HCT116 (cell line): ENCODE results near the gene ATAD2B. TPM values are rescaled to one million over a fixed set of nuclear protein-coding genes. Genes with fewer than 3 reads are reported as not detected.
"Not testable (repeated sequence)": the region's sequence is repeated elsewhere in the genome, so short reads cannot be mapped to it uniquely, and the experiment has no call there.

Source experiments
- ATAC-seq: fragments of 200-7000 bp; cut with Tn5 transposase; 2 replicates; pipeline ENCODE4 v1.9.1; 2020; ENCODE audit warnings: mild to moderate bottlenecking, moderate library complexity
- BruUV-seq: library from RNA; stranded (reverse); fragments of 400-500 nt; replicated peaks from 2 replicates; lab custom pipeline; 2021; lab: Mats Ljungman, UMichigan
- CTCF ChIA-PET: fragments of 300-600 bp; sonication (Branson Sonifier 250); formaldehyde crosslinking; loops from one replicate; lab custom pipeline; 2021; ENCODE audit warnings: antibody characterized with exemption; lab: Charles Lee
- POLR2A ChIA-PET: fragments of 300-600, 350-600 bp; sonication (Branson Sonifier 250); formaldehyde crosslinking; loops from one replicate; lab custom pipeline; 2021; ENCODE audit warnings: antibody characterized with exemption; lab: Charles Lee
- RAD21 ChIA-PET, 2 experiments: fragments of 300-600 bp; sonication (Branson Sonifier 250); formaldehyde crosslinking; loops; one replicate each; lab custom pipeline; 2023; ENCODE audit warnings: low total read pairs in 2 of 2; ENCODE audit not compliant: uncharacterized antibody in 2 of 2, unreplicated experiment in 2 of 2, low non-redundant PET in 1 of 2; lab: Charles Lee
- DNase-seq: peaks from one replicate; pipeline ENCODE4 v3.0.0-alpha.2; 2010; ENCODE audit warnings: low read depth, low spot score
- H2AFZ ChIP-seq: fragments of 200-600 bp; shearing (Covaris generic), sonication (generic); 2 replicates; pipeline ENCODE4 v1.6.1; 2017; ENCODE audit warnings: low read depth, mixed run types, mixed read lengths, antibody characterized with exemption, low read length; ENCODE audit not compliant: poor library complexity, severe bottlenecking
- H3K27ac ChIP-seq: 2 replicates; pipeline ENCODE4 v1.5.1; 2012; ENCODE audit warnings: low read depth, low read length
- H3K27me3 ChIP-seq: fragments of 200-600 bp; sonication (generic); 2 replicates; pipeline ENCODE4 v1.6.1; 2016; ENCODE audit warnings: mixed run types, low read length, mixed read lengths; ENCODE audit not compliant: insufficient read depth
- H3K36me3 ChIP-seq, 2 experiments: fragments of 200-500 bp in 1 of 2; fragments of 200-600 bp in 1 of 2; sonication (Bioruptor generic) in 1 of 2; sonication (generic) in 1 of 2; 2 replicates each; pipeline versions ENCODE4 v1.5.1 to v1.6.1; 2014 to 2016; ENCODE audit warnings: low read length in 2 of 2, inconsistent platforms in 1 of 2, mixed read lengths in 1 of 2, mixed run types in 1 of 2; ENCODE audit not compliant: insufficient read depth in 2 of 2, control insufficient read depth in 1 of 2
- H3K4me1 ChIP-seq, 2 experiments: fragments of 200-600 bp in 1 of 2; sonication (generic) in 1 of 2; 2 replicates each; pipeline versions ENCODE4 v1.5.1 to v1.6.1; 2012 to 2017; ENCODE audit warnings: low read length in 2 of 2, inconsistent platforms in 1 of 2, mild to moderate bottlenecking in 1 of 2, mixed read lengths in 1 of 2, mixed run types in 1 of 2, moderate library complexity in 1 of 2; ENCODE audit not compliant: insufficient read depth in 2 of 2, control insufficient read depth in 1 of 2
- H3K4me2 ChIP-seq: fragments of 200-600 bp; sonication (generic); 2 replicates; pipeline ENCODE4 v1.6.1; 2017; ENCODE audit warnings: mixed run types, low read length, mixed read lengths
- H3K4me3 ChIP-seq, 2 experiments: fragments of 200-600 bp in 1 of 2; sonication (generic) in 1 of 2; replicated peaks in 1 of 2; 2 replicates each; pipeline ENCODE4 v1.5.1; 2011 to 2016; ENCODE audit warnings: low read length in 2 of 2, control low read depth in 1 of 2, low read depth in 1 of 2, mild to moderate bottlenecking in 1 of 2, mixed read lengths in 1 of 2, mixed run types in 1 of 2
- H3K79me2 ChIP-seq: fragments of 200-600 bp; sonication (generic); 2 replicates; pipeline ENCODE4 v1.6.1; 2017; ENCODE audit warnings: mild to moderate bottlenecking, mixed run types, low read length, moderate library complexity, mixed read lengths; ENCODE audit not compliant: insufficient read depth
- H3K9ac ChIP-seq: fragments of 200-600 bp; sonication (generic); 2 replicates; pipeline ENCODE4 v1.6.1; 2016; ENCODE audit warnings: low read length, mixed read lengths
- H3K9me2 ChIP-seq: fragments of 200-600 bp; sonication (generic), shearing (Covaris generic); 2 replicates; pipeline ENCODE4 v1.6.1; 2017; ENCODE audit warnings: mixed run types, mild to moderate bottlenecking, moderate library complexity; ENCODE audit not compliant: insufficient read depth
- H3K9me3 ChIP-seq, 2 experiments: fragments of 200-500 bp in 1 of 2; fragments of 200-600 bp in 1 of 2; sonication (Bioruptor generic) in 1 of 2; sonication (generic) in 1 of 2; 2 replicates each; pipeline ENCODE4 v1.6.1; 2014 to 2017; ENCODE audit warnings: low read length in 2 of 2, mixed read lengths in 2 of 2, inconsistent platforms in 1 of 2, low read depth in 1 of 2, mild to moderate bottlenecking in 1 of 2, mixed run types in 1 of 2, moderate library complexity in 1 of 2; ENCODE audit not compliant: control insufficient read depth in 1 of 2, insufficient read depth in 1 of 2
- H4K20me1 ChIP-seq: fragments of 200-600 bp; sonication (generic), shearing (Covaris generic); 2 replicates; pipeline ENCODE4 v1.6.1; 2017; ENCODE audit warnings: mixed run types, mild to moderate bottlenecking, moderate library complexity; ENCODE audit not compliant: insufficient read depth
- CEBPB ChIP-seq: IDR thresholded peaks from 2 replicates; pipeline ENCODE4 v1.6.1; 2012; ENCODE audit warnings: low read depth
- EGR1 ChIP-seq: IDR thresholded peaks from 2 replicates; pipeline ENCODE4 v1.6.1; 2012; ENCODE audit warnings: low read depth
- POLR2A ChIP-seq: IDR thresholded peaks from 2 replicates; pipeline ENCODE4 v1.7.0; 2011; ENCODE audit warnings: borderline replicate concordance; ENCODE audit not compliant: insufficient read depth, insufficient read length; ENCODE audit errors: extremely low read depth
- RAD21 ChIP-seq: IDR thresholded peaks from 2 replicates; pipeline ENCODE4 v1.6.1; 2012; ENCODE audit warnings: low read depth, mild to moderate bottlenecking
- SP1 ChIP-seq: IDR thresholded peaks from 2 replicates; pipeline ENCODE4 v1.6.1; 2012; ENCODE audit warnings: low read depth
- SRF ChIP-seq: IDR thresholded peaks from 2 replicates; pipeline ENCODE4 v1.6.1; 2012; ENCODE audit warnings: low read depth
- TCF7L2 ChIP-seq: IDR thresholded peaks from 2 replicates; pipeline ENCODE4 v1.7.0; 2011; ENCODE audit warnings: borderline replicate concordance, inconsistent platforms; ENCODE audit not compliant: insufficient read depth, insufficient read length; ENCODE audit errors: extremely low read depth
- ZFX ChIP-seq: fragments of 450-650 bp; IDR thresholded peaks from 2 replicates; pipeline ENCODE4 v1.6.1; 2017
- intact Hi-C: fragments of 100-400 bp; cut with micrococcal nuclease; formaldehyde crosslinking; loops from 2 replicates; pipeline ENCODE4 v1.10.0; 2022
- total RNA-seq: library from RNA; stranded (reverse); gene quantifications from one replicate; pipeline ENCODE4 v1.2.1, GENCODE V29; 2021; ENCODE audit not compliant: unreplicated experiment
- TF ChIP-seq, protein P1 (sequence below): IDR thresholded peaks from 2 replicates; pipeline ENCODE4 v1.6.1; 2012

Gene ATAD2B
- total RNA-seq, 1 experiment from 2014 or later, result 9.6 TPM

DNA sequence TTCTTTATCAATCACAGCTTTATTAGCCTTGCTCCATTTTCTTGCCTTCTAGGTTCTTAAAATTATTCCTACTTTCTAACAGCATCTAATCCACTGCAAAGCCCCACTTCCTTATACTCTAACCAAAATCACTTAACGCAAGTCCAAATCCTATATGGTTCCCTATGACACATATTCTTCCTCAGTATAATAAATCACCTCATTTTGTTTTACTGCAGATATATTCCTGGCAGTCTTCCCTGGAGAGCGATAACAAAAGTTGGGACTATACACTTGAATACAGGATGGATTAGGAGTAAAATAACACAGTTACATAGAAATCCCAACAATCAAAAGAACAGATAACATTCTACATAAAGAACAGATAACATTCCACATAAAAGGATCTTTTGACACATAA lies 144.8 kb downstream of the ATAD2B start:
- ChIA-PET POLR2A (no interaction called here), RAD21 (no interaction called here)
- H3K9me2 ChIP-seq, result no peaks in the 10 kb centered on the region
- BruUV-seq, result no TSS peak
- intact Hi-C loops, result no loop called here
- H3K27me3 ChIP-seq, result no peaks in the 10 kb centered on the region
- H3K9ac ChIP-seq, result no peak overlapping the region
- no peaks in the 10 kb centered on the region for H3K9me3 ChIP-seq
- no peak for DNase-seq
- no peaks in the 10 kb centered on the region for H3K4me1 ChIP-seq
- no peak overlapping the region for H3K4me3 ChIP-seq
- ATAC-seq, result no peak
- TF ChIP-seq SP1 (no peak), TCF7L2 (no peak), SRF (no peak), POLR2A (no peak), ZFX (no peak), RAD21 (no peak), EGR1 (no peak), CEBPB (no peak)
- TF ChIP-seq, protein P1, sequence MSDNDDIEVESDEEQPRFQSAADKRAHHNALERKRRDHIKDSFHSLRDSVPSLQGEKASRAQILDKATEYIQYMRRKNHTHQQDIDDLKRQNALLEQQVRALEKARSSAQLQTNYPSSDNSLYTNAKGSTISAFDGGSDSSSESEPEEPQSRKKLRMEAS, result no peak
- TF ChIP-seq, all 23 proteins: peak for 0
- no peaks in the 10 kb centered on the region for H3K79me2 ChIP-seq
- no peak overlapping the region for H3K4me2 ChIP-seq
- no peaks in the 10 kb centered on the region for H3K36me3 ChIP-seq
- no peak overlapping the region for H3K27ac ChIP-seq
- CTCF ChIA-PET, result no interaction called here
- no peak overlapping the region for H2AFZ ChIP-seq
- no peaks in the 10 kb centered on the region for H4K20me1 ChIP-seq

DNA sequence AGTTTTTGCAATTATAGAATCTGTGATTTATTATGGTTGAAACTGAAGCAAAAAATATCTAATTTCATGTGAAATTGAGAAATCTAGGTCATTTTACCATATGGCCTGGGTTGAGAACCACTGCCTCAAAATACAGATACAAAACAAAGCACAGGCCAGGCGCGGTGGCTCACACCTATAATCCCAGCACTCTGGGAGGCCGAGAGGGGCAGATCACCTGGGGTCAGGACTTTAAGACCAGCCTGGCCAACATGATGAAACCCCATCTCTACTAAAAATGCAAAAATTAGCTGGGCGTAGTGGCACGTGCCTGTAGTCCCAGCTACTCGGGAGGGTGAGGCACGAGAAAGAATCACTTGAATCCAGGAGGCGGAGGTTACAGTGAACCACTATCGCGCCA lies 146.5 kb downstream of the ATAD2B start:
- BruUV-seq, H3K4me3 ChIP-seq, ATAC-seq, H3K27me3 ChIP-seq, H4K20me1 ChIP-seq, H3K79me2 ChIP-seq, H3K9me2 ChIP-seq, CTCF ChIA-PET, POLR2A ChIA-PET, intact Hi-C loops, H3K9ac ChIP-seq, H3K4me2 ChIP-seq, H2AFZ ChIP-seq, H3K27ac ChIP-seq, H3K9me3 ChIP-seq, H3K4me1 ChIP-seq, H3K36me3 ChIP-seq, DNase-seq: not testable (repeated sequence)
- RAD21 ChIA-PET, result interaction anchor here in 1 of 2 experiments (0.6 kb wide), 1 partner anchor 8 kb away, joined by 4 read pairs; no protein-coding TSS in a partner anchor
